A673 (cell line): ENCODE data around the gene CDK14.
"Not testable (repeated sequence)": the region's sequence is repeated elsewhere in the genome, so short reads cannot be mapped to it uniquely, and the experiment has no call there.

ENCODE experiments used
- CTCF ChIP-seq: fragments of 300-800, 200-600 bp; sonication (generic); conservative IDR thresholded peaks from 2 replicates; pipeline ENCODE4 v1.5.1; 2017; ENCODE audit warnings: low read depth, mild to moderate bottlenecking, antibody characterized with exemption, low read length, moderate library complexity, mixed read lengths
- EZH2 ChIP-seq: fragments of 200-600 bp; sonication (generic); IDR thresholded peaks from 2 replicates; pipeline ENCODE4 v1.6.1; 2017; ENCODE audit warnings: borderline replicate concordance, low read depth, mild to moderate bottlenecking, mixed read lengths, antibody characterized with exemption, low read length; ENCODE audit not compliant: poor library complexity, severe bottlenecking

GRCh38 chr7:90757565-90757950, 161.4 kb downstream of the CDK14 start:
- TF ChIP-seq EZH2, CTCF: not testable (repeated sequence)
